SK-N-SH (cell line): ENCODE measurements around the gene KRTAP10-10. TPM values are rescaled to one million over a fixed set of nuclear protein-coding genes. Genes with fewer than 3 reads are reported as not detected.

ENCODE experiments used
- CTCF ChIA-PET: fragments of 300-600, 350-600 bp; formaldehyde crosslinking; extraction: SDS; loops from one replicate; lab custom pipeline; 2021; lab: Yijun Ruan, JAX
- POLR2A ChIA-PET: fragments of 350-600 bp; sonication (Branson Sonifier 250); formaldehyde crosslinking; extraction: SDS; loops from one replicate; lab custom pipeline; 2020; ENCODE audit warnings: antibody characterized with exemption, inconsistent platforms; lab: Yijun Ruan, JAX
- DNase-seq: peaks from one replicate; pipeline ENCODE4 v3.0.0; 2012
- H2AFZ ChIP-seq: fragments of 200-600 bp; sonication (generic); 2 replicates; pipeline ENCODE4 v1.8.1; 2016; ENCODE audit warnings: antibody characterized with exemption, mild to moderate bottlenecking, low read depth
- H3F3A ChIP-seq: fragments of 200-600 bp; sonication (generic); replicated peaks from 2 replicates; pipeline ENCODE3; 2016; ENCODE audit warnings: antibody characterized with exemption, mild to moderate bottlenecking; ENCODE audit not compliant: insufficient read depth
- H3K27ac ChIP-seq, 2 experiments: fragments of 200-500 bp in 1 of 2; fragments of 200-600 bp in 1 of 2; sonication (Bioruptor generic) in 1 of 2; sonication (generic), shearing (Covaris generic) in 1 of 2; 2 replicates each; pipeline versions ENCODE4 v1.5.1 to v1.6.1; 2014 to 2016; ENCODE audit warnings: low read depth in 2 of 2, inconsistent platforms in 1 of 2, low read length in 1 of 2, mild to moderate bottlenecking in 1 of 2, mixed read lengths in 1 of 2
- H3K27me3 ChIP-seq: fragments of 200-600 bp; sonication (generic), shearing (Covaris generic); 2 replicates; pipeline ENCODE4 v1.6.1; 2016; ENCODE audit warnings: mixed run types; ENCODE audit not compliant: insufficient read depth
- H3K36me3 ChIP-seq, 2 experiments: fragments of 200-500 bp in 1 of 2; fragments of 200-600 bp in 1 of 2; sonication (Bioruptor generic) in 1 of 2; sonication (generic) in 1 of 2; replicated peaks in 1 of 2; 2 replicates each; pipeline versions ENCODE3 to v1.5.1; 2014 to 2016; ENCODE audit warnings: low read length in 1 of 2, mild to moderate bottlenecking in 1 of 2; ENCODE audit not compliant: insufficient read depth in 2 of 2, control insufficient read depth in 1 of 2
- H3K4me1 ChIP-seq, 2 experiments: fragments of 200-500 bp in 1 of 2; fragments of 200-600 bp in 1 of 2; sonication (Bioruptor generic) in 1 of 2; sonication (generic), shearing (Covaris generic) in 1 of 2; 2 replicates each; pipeline versions ENCODE4 v1.5.1 to v1.6.1; 2014 to 2016; ENCODE audit warnings: low read depth in 1 of 2, low read length in 1 of 2, mixed run types in 1 of 2; ENCODE audit not compliant: insufficient read depth in 2 of 2, control insufficient read depth in 1 of 2
- H3K4me2 ChIP-seq: fragments of 200-600 bp; sonication (generic), shearing (Covaris generic); 2 replicates; pipeline ENCODE4 v1.6.1; 2017; ENCODE audit warnings: mixed run types
- H3K4me3 ChIP-seq, 2 experiments: fragments of 200-500 bp in 1 of 2; fragments of 200-600 bp in 1 of 2; sonication (Bioruptor generic) in 1 of 2; sonication (generic), shearing (Covaris generic) in 1 of 2; 2 replicates each; pipeline versions ENCODE4 v1.5.1 to v1.8.1; 2014 to 2016; ENCODE audit warnings: low read depth in 2 of 2, inconsistent platforms in 1 of 2, low read length in 1 of 2, mild to moderate bottlenecking in 1 of 2, mixed read lengths in 1 of 2, moderate library complexity in 1 of 2
- H3K79me2 ChIP-seq: fragments of 200-600 bp; sonication (generic); 2 replicates; pipeline ENCODE4 v1.8.1; 2017; ENCODE audit warnings: mild to moderate bottlenecking; ENCODE audit not compliant: insufficient read depth
- H3K9ac ChIP-seq: fragments of 200-600 bp; sonication (generic); 2 replicates; pipeline ENCODE4 v1.6.1; 2017; ENCODE audit warnings: mixed run types
- H3K9me2 ChIP-seq: fragments of 200-600 bp; sonication (generic); 2 replicates; pipeline ENCODE4 v1.6.1; 2017; ENCODE audit warnings: mixed run types
- H3K9me3 ChIP-seq: fragments of 200-600 bp; sonication (generic); 2 replicates; pipeline ENCODE4 v1.6.1; 2017; ENCODE audit warnings: mixed run types, mild to moderate bottlenecking, moderate library complexity
- H4K20me1 ChIP-seq: fragments of 200-600 bp; sonication (generic); 2 replicates; pipeline ENCODE4 v1.6.1; 2017; ENCODE audit warnings: mild to moderate bottlenecking, mixed run types; ENCODE audit not compliant: insufficient read depth
- CHD2 ChIP-seq: fragments of 150-350 bp; IDR thresholded peaks from 2 replicates; pipeline ENCODE4 v1.6.1; 2018; ENCODE audit warnings: low read length; ENCODE audit not compliant: partially characterized antibody
- ELF1 ChIP-seq: IDR thresholded peaks from 2 replicates; pipeline ENCODE4 v1.4.0; 2012
- EP300 ChIP-seq, 2 experiments: IDR thresholded peaks; 2 replicates each; pipeline versions ENCODE4 v1.4.0 to v1.6.1; 2012; ENCODE audit warnings: borderline replicate concordance in 1 of 2, low read depth in 1 of 2, low read length in 1 of 2
- FOSL2 ChIP-seq: IDR thresholded peaks from 2 replicates; pipeline ENCODE4 v1.4.0; 2012; ENCODE audit warnings: low read depth, mild to moderate bottlenecking, moderate library complexity, borderline replicate concordance
- FOXJ3 ChIP-seq: sonication (generic); formaldehyde crosslinking; IDR thresholded peaks from 2 replicates; pipeline ENCODE4 v1.5.1; 2020; ENCODE audit warnings: mild to moderate bottlenecking, missing genetic modification reagents
- GATA2 ChIP-seq: sonication (generic); formaldehyde crosslinking; IDR thresholded peaks from 2 replicates; pipeline ENCODE4 v1.5.0; 2020; ENCODE audit warnings: mild to moderate bottlenecking, missing genetic modification reagents
- IRF3 ChIP-seq: fragments of 150-350 bp; IDR thresholded peaks from 2 replicates; pipeline ENCODE4 v1.6.1; 2016; ENCODE audit warnings: mild to moderate bottlenecking, low read depth, low read length
- JUND ChIP-seq: IDR thresholded peaks from 2 replicates; pipeline ENCODE4 v1.4.0; 2012
- MXI1 ChIP-seq: IDR thresholded peaks from 2 replicates; pipeline ENCODE4 v1.6.1; 2012; ENCODE audit warnings: mild to moderate bottlenecking, low read depth, low read length, improper control_type of control experiment
- NFIC ChIP-seq: IDR thresholded peaks from 2 replicates; pipeline ENCODE4 v1.4.0; 2012; ENCODE audit warnings: borderline replicate concordance
- RCOR1 ChIP-seq: fragments of 150-350 bp; IDR thresholded peaks from 2 replicates; pipeline ENCODE4 v1.6.1; 2017; ENCODE audit warnings: antibody characterized with exemption, low read length
- REST ChIP-seq: IDR thresholded peaks from 2 replicates; pipeline ENCODE4 v1.6.1; 2012; ENCODE audit warnings: mild to moderate bottlenecking, low read depth, low read length, moderate library complexity
- RXRA ChIP-seq: IDR thresholded peaks from 2 replicates; pipeline ENCODE4 v1.4.0; 2012; ENCODE audit warnings: low read depth, mild to moderate bottlenecking, borderline replicate concordance
- TEAD4 ChIP-seq: IDR thresholded peaks from 2 replicates; pipeline ENCODE4 v1.4.0; 2012; ENCODE audit warnings: mild to moderate bottlenecking, borderline replicate concordance; ENCODE audit not compliant: insufficient read depth
- YY1 ChIP-seq: IDR thresholded peaks from 2 replicates; pipeline ENCODE4 v1.4.0; 2012; ENCODE audit warnings: low read depth, mild to moderate bottlenecking
- WGBS: methylation state at CpG from one replicate; pipeline ENCODE4 v1.1.6; 2017; ENCODE audit warnings: low lambda C conversion rate; 5-methylcytosine and 5-hydroxymethylcytosine counted together
- polyA plus RNA-seq, 3 experiments: library from polyadenylated mRNA; depleted of rRNA; stranded (reverse); fragments of >200 nt; gene quantifications; 2 replicates each; pipeline ENCODE4 v1.2.3, GENCODE V29; 2012
- TF ChIP-seq, protein P1 (sequence below): IDR thresholded peaks from 2 replicates; pipeline ENCODE4 v1.4.0; 2012; ENCODE audit warnings: low read depth, borderline replicate concordance
- TF ChIP-seq, protein P2 (sequence below): fragments of 200-600 bp; sonication (generic); IDR thresholded peaks from 2 replicates; pipeline ENCODE4 v1.6.1; 2017; ENCODE audit warnings: antibody characterized with exemption, mild to moderate bottlenecking, moderate library complexity
- TF ChIP-seq, protein P3 (sequence below): IDR thresholded peaks from 2 replicates; pipeline ENCODE4; 2012
- TF ChIP-seq, protein P4 (sequence below): fragments of 150-350 bp; IDR thresholded peaks from 2 replicates; pipeline ENCODE4 v1.6.1; 2017; ENCODE audit warnings: antibody characterized with exemption, low read length, low read depth, borderline replicate concordance

The KRTAP10-10 gene
- polyA plus RNA-seq, 1 of the 3 experiments (the other 2 are of a cell fraction), result not detected

GRCh38 chr21:44671911-44672310 is 34.8 kb downstream of the KRTAP10-10 start:
- Histone ChIP-seq H3K4me1 (no peaks in the 10 kb centered on the region), H3K79me2 (no peaks in the 10 kb centered on the region), H3K9me2 (no peaks in the 10 kb centered on the region), H2AFZ (no peak overlapping the region), H3K4me3 (no peak overlapping the region), H3F3A (no peaks in the 10 kb centered on the region), H3K9ac (no peak overlapping the region), H4K20me1 (no peaks in the 10 kb centered on the region), H3K9me3 (0 out of 2 replicates have a peak, but pooled peaks cover 7% of the 10 kb centered on the region), H3K27ac (no peak overlapping the region), H3K36me3 (no peaks in the 10 kb centered on the region), H3K4me2 (no peak overlapping the region), H3K27me3 (peaks cover 21% of the 10 kb centered on the region; the same call in 1 of the 2 replicates)
- POLR2A ChIA-PET, result no interaction called here
- TF ChIP-seq, protein P1, sequence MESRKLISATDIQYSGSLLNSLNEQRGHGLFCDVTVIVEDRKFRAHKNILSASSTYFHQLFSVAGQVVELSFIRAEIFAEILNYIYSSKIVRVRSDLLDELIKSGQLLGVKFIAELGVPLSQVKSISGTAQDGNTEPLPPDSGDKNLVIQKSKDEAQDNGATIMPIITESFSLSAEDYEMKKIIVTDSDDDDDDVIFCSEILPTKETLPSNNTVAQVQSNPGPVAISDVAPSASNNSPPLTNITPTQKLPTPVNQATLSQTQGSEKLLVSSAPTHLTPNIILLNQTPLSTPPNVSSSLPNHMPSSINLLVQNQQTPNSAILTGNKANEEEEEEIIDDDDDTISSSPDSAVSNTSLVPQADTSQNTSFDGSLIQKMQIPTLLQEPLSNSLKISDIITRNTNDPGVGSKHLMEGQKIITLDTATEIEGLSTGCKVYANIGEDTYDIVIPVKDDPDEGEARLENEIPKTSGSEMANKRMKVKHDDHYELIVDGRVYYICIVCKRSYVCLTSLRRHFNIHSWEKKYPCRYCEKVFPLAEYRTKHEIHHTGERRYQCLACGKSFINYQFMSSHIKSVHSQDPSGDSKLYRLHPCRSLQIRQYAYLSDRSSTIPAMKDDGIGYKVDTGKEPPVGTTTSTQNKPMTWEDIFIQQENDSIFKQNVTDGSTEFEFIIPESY, result no peak
- TF ChIP-seq, protein P2, sequence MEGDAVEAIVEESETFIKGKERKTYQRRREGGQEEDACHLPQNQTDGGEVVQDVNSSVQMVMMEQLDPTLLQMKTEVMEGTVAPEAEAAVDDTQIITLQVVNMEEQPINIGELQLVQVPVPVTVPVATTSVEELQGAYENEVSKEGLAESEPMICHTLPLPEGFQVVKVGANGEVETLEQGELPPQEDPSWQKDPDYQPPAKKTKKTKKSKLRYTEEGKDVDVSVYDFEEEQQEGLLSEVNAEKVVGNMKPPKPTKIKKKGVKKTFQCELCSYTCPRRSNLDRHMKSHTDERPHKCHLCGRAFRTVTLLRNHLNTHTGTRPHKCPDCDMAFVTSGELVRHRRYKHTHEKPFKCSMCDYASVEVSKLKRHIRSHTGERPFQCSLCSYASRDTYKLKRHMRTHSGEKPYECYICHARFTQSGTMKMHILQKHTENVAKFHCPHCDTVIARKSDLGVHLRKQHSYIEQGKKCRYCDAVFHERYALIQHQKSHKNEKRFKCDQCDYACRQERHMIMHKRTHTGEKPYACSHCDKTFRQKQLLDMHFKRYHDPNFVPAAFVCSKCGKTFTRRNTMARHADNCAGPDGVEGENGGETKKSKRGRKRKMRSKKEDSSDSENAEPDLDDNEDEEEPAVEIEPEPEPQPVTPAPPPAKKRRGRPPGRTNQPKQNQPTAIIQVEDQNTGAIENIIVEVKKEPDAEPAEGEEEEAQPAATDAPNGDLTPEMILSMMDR, result no peak
- TF ChIP-seq TEAD4 (no peak), CHD2 (no peak), IRF3 (no peak), RCOR1 (no peak), FOSL2 (no peak), YY1 (no peak), JUND (no peak), ELF1 (no peak), GATA2 (no peak), FOXJ3 (CRISPR knock-in tag) (no peak), EP300 (IDR thresholded peaks at IDR 0.05; ENCODE audit: borderline replicate concordance in 1 of 2, low read depth in 1 of 2, low read length in 1 of 2) (no peak), REST (no peak), NFIC (no peak), MXI1 (no peak), RXRA (no peak)
- TF ChIP-seq, protein P3, sequence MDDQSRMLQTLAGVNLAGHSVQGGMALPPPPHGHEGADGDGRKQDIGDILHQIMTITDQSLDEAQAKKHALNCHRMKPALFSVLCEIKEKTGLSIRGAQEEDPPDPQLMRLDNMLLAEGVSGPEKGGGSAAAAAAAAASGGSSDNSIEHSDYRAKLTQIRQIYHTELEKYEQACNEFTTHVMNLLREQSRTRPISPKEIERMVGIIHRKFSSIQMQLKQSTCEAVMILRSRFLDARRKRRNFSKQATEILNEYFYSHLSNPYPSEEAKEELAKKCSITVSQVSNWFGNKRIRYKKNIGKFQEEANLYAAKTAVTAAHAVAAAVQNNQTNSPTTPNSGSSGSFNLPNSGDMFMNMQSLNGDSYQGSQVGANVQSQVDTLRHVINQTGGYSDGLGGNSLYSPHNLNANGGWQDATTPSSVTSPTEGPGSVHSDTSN, result no peak
- TF ChIP-seq, protein P4, sequence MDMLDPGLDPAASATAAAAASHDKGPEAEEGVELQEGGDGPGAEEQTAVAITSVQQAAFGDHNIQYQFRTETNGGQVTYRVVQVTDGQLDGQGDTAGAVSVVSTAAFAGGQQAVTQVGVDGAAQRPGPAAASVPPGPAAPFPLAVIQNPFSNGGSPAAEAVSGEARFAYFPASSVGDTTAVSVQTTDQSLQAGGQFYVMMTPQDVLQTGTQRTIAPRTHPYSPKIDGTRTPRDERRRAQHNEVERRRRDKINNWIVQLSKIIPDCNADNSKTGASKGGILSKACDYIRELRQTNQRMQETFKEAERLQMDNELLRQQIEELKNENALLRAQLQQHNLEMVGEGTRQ, result no peak
- DNase-seq, result no peak
- WGBS, result 53% methylated on average over 1 of the region's 1 CpG
- CTCF ChIA-PET, result no interaction called here
